Pulmonary artery endothelial cell (primary cell): Measurements from ENCODE around the gene ZC3H18. TPM values are rescaled to one million over a fixed set of nuclear protein-coding genes. Genes with fewer than 3 reads are reported as not detected.
"Not testable (repeated sequence)": the region's sequence is repeated elsewhere in the genome, so short reads cannot be mapped to it uniquely, and the experiment has no call there.

Experiments used
- DNase-seq: peaks from one replicate; pipeline ENCODE4 v3.0.0-alpha.2; 2011; ENCODE audit warnings: low read depth, low spot score
- total RNA-seq: library from RNA; depleted of rRNA; stranded (reverse); fragments of >200 nt; gene quantifications from 2 replicates; pipeline ENCODE4 v1.2.3, GENCODE V29; 2014

Gene ZC3H18
- total RNA-seq, 1 donor from 2014 or later = 11.1 TPM

DNA sequence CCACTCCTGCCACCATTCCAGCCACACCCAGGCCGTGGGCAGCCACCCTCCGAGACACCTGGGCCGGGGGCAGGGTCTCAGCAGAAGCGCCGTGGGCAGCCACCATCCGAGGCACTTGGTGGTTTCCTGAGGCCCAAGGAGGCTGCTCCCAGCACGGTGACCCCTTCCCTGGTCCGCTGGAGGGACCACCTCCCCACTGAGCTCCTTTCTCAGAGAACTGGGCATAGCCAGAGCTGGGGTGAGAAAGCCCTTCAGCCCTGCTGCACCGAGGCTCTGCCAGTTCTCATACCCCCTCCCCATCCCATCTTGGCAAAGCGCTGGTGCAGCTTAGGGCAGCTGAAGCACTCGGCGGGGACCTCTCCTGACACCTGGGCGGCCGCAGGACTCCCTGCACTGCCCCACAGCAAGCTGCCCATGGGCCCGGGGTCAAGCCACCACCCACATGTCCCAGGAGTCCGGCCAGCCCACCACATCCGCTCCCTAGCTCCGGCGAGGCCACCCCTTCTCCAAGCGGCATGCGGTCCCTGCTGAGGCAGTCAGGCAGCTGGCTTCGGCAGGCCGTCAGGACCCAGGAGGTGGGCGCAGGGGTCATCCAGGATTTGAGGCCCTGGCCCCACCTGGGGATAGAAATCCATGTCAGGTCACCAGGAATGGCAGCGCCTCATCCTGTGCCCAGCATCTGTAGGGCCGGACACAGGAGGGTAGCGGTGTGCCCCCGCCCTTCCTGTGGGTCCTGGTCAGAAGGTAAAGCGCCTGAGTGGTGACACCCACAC is 82.0 kb downstream of the ZC3H18 start:
- DNase-seq = no peak

DNA sequence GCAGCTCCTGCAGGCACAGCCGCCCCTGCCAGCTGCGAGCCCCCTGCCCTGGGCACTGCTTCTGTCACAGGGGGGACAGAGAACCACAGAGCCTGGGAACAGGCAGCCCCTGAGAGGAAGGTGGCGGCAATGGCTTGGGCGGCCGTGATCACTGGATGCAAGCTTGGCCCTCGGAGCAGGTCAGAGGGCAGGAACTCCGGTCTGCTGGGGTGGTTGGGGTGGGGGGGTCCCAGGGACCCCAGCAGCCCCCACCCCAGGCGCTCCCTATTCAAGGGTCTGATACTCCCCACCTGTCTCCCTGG is 82.5 kb downstream of the ZC3H18 start:
- DNase-seq = no peak

DNA sequence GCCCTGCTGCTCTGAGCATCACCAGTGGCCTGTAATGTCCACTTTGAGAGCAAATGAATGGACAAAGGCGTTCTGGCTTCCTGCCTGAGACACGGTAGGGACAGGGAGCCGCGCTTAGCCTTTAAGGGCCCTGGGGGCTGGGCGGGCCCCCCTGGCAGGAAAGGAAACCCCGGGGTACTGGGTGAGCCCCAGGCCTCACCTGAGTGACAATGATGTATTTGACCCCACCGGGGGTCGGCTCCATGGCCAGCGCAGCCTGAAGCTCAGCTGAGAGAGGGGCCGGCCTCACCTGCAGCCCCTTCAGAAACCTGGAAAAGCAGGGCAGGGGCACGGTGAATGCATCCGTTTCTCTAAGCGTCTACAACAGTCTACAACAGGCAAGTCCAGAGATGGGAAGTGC is 82.9 kb downstream of the ZC3H18 start:
- no peak for DNase-seq

DNA sequence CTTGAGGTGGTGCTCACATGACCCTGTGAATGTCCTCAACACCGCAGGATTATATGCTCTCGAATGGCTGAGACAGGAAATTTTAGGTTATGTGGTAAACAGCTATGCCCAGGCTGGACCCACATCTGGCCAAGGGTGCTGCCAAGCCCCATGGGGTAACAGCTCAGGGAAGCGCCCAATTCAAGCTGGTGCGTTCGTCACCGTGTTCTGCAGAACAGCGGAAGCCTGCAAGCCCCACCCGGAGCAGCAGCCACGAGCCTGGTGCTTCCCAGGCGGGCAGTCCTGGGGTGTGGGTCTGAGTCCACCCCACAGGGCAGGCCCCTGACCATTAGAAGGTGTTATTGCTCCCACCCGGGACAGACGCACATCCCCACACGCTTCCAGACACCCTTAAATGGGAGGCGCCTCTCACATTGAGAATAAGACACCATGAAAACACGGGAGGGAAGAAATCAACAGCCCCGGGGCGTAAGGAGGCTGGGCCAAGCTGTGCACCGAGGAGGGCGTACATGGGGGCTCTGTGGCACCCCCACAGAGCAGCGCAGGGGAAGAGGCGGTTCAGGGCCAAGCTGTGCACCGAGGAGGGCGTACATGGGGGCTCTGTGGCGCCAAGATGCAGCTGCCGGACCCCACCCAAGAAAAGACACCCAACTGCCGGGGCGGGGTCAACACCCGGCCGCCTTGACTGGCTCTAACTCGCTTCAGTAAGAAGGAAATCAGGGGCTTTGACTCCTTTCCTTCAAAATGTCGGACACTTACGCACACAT is 83.6 kb downstream of the ZC3H18 start:
- no peak for DNase-seq

DNA sequence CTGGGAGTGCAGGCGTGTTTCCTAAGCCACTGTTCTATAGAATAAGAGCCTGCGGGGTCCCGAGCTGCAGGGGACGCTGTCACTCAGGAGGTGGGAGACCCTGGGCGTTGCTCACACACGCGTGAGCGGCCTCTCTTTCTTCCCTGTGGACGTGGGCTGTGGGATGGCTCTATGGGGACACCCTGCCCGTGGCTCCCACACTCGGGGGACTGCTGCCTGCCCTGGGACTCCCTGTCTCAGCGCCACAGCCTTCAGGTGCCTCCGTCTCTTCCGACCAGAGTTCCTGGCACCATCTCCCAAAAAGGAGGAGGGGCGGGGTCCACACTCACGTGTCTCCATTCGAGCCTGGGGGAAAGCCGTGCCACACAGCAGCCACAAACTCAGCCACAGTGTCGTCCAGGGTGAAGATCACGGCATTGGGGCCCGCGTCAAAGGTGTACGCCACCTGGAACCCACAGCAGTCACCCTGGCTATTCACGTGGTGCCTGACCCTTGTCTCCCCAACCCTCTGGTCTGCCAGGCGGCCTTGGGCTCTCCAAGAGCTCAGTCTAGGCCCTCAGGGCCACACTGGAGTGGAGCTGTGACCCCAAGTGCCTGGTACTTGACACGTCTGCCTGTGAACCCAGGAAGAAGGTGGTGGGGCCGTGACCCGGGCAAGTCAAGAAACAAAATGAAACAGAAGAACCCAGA is 84.3 kb downstream of the ZC3H18 start:
- no peak for DNase-seq

DNA sequence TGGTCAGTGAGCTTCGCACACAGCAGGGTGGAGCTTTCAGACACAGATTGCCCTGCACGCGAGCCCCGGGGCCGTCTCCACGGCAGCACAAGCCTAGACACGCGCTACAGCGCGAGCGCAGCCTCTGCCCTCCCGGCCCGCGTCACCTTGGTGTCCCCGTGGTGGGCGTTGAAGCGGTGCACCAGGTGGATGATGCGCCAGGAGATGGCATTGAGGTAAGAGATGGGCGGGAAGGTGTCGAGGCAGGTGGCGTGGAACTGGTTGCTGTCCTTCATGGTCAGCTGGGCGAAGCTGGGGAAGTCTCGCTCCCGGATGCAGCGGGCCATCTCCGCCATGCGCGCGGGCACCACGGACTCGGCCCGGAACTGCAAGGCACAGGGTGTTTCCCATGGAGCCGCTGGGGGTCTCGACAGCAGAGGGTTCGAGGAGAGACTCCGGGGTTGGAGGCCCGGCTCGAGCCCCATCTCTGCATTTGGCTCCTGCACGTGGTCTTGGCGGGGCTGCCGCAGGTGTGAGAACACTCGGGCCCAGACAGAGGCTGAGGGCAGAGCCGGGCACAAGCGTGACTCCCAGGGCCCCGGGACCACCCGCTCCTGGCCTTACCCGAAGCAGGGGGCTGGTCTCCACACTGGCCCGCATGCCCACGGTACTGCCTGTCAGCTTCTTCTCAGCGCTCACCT is 85.0 kb downstream of the ZC3H18 start:
- no peak for DNase-seq

DNA sequence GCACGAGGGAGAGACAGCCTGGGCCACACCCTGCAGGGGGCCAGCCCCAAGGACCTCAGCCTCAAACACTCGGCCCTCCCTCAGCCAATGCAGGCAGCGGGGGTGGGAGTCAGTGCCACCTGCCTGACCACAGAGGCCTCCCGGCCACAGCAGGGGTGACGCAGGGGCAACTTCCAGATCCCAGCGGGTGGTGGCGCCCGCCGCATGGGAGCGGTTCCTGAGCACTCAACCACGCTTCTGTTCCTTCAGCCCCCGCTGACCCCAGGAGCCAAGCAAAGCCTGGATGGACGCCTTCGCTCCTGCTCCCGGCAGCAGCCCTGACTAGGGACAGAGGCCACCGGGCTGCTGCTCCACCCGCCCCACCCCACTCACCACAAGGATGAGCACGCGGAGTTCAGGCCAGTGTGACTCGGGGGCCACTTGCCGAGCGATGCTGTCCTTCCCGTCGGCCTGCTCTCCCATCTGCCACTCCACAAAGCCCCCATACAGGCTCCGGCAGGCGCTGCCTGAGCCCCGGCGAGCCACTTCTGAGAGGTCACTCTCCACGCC is 85.6 kb downstream of the ZC3H18 start:
- DNase-seq = no peak

DNA sequence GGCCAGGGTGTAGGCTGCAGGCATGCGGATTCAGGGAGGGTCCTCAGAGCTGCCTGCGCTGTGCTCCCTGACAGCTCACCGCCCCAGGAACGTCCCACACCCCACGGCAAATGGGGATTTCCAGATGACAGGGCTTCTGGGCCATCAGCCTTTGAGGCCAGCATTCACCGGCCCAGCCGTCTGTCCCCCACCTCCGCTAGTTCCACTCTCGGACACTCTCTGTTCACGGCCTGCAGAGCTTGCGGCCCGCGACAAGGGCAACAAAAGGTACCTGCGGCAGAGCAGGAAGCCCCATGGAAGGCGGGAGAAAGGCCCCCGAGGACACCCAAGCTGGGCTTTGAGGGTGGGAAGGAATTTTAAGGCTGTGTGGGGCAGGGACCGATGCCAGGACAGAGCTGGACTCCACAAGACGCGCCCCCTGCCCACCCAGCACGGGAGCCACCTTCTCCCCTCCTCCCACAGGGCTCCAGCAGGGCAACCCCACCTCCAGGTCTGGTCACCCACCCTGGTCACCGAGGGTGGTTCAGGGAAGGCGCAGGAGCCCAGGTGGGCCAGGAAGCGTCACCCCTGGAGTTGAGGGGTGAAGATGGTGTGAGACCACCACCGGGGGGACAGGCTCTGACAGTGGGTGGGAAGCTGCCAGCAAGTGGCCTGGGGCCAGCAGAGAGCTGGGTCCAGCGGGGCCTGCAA is 86.2 kb downstream of the ZC3H18 start:
- no peak for DNase-seq

DNA sequence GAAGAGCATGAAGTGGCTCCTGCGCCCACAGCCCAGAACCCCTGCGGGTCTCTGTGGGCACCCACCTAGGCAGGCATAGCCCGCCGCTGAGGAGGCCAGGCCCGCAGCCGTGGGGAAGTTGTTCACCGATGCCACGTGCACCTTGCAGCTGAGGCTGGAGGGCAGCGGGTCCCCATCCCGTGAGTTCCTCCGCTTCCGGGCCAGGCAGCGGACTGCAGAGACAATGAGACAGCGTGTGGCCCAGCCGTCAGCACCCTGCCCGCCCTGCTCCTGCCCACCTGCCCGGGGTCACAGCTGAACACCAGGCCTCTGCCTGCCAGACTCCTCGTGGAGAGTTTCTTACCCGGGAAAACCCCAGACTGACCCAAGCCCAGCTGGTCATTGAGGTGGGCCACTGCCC is 87.2 kb downstream of the ZC3H18 start:
- DNase-seq = no peak

DNA sequence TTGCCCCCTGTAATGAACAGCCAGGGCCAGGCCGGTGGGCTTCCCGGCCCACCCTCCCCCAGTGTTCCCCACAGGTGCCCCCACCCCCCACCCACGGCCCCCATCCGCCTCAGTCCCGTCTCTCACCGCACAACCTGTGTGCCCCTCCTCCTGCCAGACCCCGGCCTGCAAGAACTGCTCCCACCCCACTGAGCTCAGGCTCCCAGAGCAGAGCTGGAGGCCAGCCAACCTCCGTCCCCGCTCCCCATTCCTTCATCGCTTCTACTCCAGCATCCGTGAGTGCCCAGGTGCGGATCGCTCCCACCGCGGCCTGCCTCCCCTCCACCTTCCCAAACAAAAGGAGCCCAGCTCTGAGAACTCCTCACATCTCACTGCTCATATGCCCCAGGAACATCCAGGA is 88.5 kb downstream of the ZC3H18 start:
- no peak for DNase-seq

DNA sequence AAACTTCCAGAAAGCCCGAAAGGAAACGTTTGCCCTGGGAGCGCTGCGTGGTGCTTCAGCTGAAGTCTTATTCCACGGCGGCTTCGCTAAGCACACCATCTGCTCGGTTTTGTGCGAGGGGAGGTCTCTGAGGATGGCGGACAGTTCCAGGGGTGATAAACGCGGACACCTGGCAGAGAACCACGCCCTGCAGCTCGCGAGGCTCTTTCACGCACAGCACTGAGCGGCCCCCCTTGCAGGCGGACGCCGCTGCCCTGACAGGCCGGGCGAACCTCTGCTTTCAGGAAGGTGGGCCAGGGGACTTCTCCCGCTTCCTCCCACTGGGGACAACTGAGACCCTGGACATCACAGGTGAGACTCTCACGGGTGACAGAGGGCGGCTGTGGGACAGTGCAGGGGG is 89.0 kb downstream of the ZC3H18 start:
- no peak for DNase-seq

DNA sequence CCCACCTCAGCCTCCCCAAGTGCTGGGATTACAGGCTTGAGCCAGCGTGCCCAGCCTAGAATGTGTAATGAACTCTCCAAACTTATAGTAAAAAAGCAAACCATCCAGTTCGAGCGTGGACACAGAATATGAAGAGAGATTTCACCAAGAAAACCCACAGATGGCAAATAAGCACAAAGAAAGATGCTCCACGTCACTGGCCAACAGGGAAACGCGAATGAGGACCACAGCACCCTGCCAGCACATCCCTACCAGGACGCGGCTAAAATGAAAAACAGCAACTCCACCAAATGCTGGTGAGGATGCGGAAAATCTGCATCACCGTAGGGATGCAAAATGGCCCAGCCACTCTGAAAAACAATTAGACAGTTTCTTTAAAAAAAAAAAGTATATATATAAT is 91.3 kb downstream of the ZC3H18 start:
- no peak for DNase-seq

DNA sequence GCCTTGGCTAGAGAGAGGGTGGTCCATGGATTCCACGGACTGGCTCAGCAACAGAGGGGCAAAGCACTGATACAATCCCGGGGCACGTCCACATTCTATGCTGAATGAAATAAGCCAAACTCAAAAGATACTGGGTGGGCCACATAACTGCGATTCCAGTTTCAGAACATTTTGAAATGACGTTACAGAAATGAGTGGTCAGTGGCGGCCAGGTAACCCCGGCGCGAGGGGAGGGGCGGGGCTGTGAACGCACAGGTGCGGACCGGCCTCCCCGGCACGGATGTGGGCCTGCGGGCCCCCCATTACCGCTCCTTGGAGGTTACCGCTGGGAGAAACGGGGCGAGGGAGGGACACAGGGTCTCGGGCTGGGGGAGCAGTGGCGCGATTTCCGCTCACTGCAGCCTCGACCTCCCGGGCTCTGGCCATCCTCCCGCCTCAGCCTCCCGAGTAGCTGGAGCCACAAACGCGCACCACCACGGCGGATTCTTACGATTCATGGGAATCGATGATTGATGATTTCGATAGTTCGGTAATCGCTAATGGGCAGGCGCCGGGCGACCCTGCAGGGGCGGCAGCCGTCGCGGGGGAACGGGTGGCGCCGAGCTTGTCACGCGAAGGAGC is 92.1 kb downstream of the ZC3H18 start:
- DNase-seq = no peak

DNA sequence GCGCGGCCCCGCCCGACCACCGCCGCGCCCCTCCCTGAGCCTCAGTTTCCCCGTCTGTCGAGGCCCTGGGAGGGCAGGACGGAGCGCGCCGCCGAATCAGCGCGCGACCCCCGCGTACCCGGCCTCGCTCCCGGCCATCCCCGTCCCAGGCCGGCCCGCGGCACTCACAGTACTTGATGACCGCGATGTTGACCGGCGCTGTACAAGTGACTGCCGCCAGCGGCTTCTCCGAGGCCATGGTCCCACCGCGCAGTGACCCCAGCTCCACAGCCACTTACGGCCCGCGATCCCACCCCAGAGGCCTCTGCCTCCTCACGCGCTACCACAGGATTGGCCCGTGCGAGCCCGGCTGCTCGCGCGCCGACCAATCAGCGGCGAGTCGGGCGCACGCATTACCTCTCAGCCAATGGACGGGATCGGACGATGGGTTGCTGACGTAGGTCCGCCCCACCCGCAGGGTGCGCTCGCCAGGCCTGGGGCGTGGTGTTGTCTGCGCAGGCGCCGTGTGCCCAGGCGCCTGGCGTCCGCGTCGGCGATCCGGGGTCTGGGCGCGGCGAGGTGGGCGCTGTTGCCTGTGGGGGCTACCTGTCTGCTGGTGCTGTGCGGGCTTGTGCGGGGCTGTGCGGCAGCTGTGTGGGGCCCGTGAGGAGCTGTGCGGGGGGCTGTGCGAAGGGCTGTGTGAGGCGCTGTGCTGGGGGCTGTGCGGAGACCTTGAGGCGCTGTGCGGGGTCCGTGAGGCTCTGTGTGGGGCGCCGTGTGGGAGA is 92.8 kb downstream of the ZC3H18 start, which contains the start of gene MVD:
TSS of gene MVD (minus strand) at position 249 of the 764 bp plus-strand sequence. CDS start at position 238, 11 bp downstream.
- peak; percentile 92 for DNase-seq

DNA sequence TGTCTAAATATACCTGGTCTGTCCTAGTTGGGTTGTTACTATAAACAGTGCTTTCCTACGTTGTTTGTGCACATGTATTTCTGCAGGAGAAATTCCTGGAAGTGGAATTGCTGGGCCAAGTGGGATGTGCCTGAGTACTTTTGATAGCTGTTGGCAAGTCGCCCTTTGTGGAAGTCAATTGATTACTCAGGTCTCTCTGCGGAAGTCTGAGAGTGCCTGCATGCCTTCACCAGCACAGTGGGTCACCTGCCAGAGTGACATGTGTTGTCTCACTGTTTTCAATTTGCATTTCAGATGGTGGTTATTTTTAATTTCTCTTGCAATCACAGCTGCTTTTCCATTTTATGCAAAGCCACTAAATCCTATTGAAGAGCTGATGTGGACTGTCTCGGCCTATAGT is 94.9 kb downstream of the ZC3H18 start:
- DNase-seq = peak; percentile 84

DNA sequence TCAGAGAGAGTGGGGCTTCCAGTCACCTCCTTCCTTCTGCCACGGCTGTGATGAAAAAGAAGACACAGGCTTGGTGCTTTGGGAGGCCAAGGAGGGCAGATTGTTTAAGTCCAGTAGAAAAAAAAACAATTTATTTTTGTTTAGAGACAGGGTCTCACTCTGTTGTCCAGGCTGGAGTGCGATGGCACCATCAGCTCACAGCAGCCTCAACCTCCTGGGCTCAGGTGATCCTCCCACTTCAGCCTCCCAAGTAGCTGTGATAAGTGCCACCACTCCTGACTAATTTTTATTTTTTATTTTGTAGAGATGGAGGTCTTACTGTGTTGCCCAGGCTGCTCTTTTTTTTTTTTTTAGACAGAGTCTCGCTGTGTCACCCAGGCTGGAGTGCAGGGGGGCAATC is 95.4 kb downstream of the ZC3H18 start:
- DNase-seq = no peak

DNA sequence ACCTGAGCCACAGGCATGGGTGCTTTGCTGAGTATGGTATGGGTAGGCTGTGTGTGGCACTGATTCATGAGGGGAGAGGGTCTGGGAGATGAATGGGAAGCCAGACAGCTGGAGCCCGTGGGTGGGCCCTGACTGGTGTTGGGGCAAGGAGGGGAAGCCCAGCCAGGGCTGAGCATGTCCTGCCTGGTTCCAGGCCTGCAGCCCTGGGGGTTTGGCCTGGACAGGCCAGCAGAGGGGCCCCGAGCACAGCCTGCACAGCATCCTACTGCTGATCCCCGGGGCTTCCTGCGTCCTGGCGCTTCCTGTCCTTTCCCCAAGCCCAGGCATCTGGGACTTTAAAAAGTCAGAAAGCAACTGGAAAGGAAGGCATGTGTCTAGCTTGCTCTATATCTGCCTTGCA is 97.3 kb downstream of the ZC3H18 start:
- no peak for DNase-seq

DNA sequence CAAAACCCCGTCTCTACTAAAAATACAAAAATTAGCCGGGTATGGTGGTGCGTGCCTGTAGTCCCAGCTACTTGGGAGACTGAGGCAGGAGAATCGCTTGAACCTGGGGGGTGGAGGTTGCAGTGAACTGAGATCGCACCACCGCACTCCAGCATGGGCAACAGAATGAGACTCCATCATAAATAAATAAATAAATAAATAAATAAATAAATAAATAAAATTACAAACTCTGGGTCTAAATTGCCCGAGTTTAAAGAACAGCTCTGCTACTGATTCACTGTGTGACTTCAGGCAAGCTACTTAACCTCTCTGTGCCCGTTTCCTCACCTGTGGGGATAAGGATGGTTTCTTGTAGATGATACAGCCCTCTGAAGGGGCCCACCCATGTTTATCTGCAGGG is 99.3 kb downstream of the ZC3H18 start:
- not testable (repeated sequence) for DNase-seq

DNA sequence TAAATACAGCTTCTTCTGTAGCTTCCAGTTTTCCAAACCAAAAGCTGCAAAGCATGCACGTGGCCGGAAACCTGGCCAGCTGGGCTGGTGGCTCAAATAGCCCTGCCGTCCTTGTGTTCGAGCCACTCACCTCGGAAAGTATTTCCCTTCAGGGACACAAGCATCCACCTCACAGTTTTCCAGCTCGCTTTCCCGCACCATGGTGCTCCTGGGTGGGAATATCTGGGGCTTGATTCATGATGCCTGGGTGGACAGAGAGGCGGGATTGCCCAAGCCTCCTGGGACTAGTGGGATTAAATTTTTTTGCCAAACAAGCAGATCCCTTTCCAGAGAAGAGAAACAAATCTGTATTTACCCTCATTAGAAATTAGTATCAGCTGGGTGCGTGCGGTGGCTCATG is 99.8 kb downstream of the ZC3H18 start:
- DNase-seq = no peak

DNA sequence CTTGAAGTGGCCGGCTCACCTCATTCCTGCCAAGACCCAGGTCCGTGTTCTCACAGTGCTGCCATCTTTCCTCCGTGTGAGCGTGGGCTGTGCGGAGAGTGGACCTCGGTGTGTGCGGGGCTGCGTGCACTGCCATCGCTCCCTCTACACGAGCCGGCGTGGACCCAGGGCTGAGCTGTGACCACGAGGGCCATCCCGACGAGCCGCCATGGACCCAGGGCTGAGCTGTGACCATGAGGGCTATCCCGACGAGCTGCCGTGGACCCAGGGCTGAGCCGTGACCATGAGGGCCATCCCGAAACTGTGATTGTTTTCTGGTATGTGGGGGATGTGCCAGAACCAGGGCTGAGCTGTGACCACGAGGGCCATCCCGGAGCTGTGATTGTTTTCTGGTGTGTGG is 101.6 kb downstream of the ZC3H18 start:
- no peak for DNase-seq
